ENCODE results near the gene BTD.

BTD gene

GRCh38 chr3:15679306-15679705 is 77.8 kb downstream of the BTD start:
- DNase-seq = no peak

DNA sequence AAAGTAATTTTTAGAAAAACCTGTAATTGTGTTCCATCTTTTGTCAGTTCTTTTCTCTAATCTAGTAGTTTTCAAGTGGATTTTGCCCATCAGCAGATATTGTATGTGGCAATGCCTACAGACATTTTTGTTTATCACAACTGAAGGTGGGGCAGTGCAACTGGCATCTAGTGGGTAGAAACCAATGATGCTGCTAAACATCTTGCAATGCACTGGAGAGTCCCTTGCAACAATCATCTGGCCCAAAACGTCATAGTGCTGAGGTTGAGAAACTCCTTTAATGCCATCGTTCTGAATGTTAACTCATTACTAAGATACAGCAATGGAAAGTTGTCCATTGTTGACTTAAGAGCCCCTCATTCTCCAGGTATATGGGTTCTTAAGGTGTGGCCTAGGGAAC is 80.1 kb downstream of the BTD start:
- DNase-seq = no peak

DNA sequence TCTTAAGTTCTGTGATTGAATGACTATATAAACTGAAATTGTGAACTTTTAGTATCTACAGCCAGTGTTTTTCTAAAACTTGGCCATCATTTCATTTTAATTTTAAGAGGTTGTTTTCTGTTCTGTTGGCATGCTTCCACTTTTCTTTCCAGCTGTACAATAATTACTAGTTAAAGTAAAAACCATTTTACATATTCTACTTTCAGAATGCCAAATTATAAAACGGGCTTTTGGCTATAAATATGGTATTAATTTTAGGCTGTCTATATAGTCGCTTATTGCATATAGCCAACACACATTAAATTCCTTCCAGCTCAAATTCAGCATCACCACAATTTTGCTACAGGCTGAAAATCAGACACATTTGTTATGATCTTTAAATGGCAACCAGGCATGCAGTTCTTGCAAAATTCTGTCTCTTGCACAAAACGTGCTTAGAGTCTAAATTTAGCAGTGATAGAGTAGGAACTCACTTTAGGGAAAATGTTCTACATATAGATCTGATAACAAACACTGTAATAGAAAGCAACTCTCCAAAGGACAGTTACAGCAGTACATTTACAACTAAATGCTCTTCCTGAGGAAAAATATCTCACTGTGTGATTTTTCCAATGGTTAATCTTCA is 81.1 kb downstream of the BTD start:
- no peak for DNase-seq

DNA sequence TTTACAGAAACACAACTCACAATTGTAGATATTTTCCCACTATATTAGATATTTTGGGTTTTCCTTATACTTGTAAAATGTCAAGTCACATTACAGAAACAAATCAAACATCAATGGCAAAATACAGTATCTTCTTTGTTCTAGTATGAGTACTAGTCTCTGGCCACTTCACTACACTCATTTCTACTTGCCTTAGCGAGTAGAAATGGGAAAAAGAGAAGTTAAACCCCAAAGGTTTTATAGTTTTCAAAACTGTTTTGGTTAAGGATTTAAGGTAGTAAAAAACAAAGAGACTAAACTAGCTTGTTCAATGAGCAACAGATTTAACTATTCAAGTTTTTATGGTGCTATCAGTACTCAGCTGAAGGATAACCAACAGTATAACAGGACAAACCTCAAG is 81.7 kb downstream of the BTD start:
- no peak for DNase-seq

DNA sequence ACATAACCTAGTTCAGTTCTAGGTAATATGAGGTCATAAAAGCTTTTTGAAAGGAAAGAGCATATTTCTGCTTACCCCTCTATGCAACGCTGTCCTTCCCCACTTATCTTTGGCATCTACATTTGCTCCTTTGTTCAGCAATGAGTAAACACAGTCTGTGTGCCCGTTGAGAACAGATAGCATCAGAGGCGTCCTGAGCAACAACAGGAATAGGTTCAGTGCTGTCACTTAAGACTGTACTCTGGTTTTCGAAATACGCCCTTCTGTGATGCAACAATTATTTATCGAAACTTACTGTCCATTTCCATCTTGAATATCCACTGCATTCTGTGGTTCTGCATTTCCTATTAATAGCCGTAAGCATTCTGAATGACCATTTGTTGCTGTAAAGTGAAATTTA is 84.4 kb downstream of the BTD start:
- DNase-seq = no peak

GRCh38 chr3:15690230-15690629 is 88.7 kb downstream of the BTD start:
- DNase-seq = no peak

GRCh38 chr3:15690748-15691147 is 89.2 kb downstream of the BTD start:
- DNase-seq = no peak

GRCh38 chr3:15693355-15693754 is 91.8 kb downstream of the BTD start:
- DNase-seq = no peak

- no peak for DNase-seq
Observed at GRCh38 chr3:15694628-15695027, 93.1 kb downstream of the BTD start.
